HG02885 (cell line): ENCODE results near the gene ZNF79.
A peak's percentile ranks its signal among the peaks of the same experiment; 100 is the strongest.

ENCODE experiments used
- ATAC-seq: cut with Tn5 transposase; IDR thresholded peaks from one replicate; pipeline ENCODE4 v1.9.1; 2021; ENCODE audit warnings: mild to moderate bottlenecking; ENCODE audit not compliant: unreplicated experiment, poor library complexity

Gene ZNF79

DNA sequence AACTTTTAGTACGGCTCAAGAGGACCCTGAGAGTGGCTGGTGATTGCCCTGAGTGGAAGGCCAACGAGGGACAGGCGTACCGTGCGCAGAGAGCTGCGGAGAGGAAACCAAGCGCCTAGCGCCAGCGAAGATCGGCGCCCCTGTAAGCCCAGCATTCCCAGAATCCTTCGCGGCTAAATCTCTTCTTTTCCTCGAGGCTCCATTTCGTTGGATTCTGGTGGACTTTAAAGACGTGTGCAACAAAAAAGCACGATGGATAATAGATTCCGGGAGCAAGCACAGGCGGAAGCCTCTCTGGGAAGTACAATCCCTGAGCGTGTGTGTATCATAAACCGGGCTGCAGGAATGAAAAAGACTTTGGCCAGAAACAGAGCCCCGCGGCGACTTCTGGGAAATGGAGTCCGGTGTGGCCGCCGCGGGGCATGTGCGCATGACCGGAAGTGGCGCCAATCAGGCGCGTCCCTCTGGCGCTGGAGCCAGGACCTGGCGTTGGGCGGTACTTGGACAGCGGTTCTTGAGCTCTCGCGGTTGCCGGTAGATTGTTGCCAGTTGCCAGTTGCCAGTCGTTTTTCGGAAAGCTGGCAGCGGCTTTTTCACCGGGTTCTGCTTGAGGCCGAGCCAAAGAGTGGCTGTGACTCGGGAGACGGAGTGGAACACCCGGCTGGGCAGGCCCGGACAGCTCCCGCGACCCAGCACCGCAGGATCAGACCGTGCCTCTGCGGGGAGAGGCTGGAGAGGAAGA, at the start of gene ZNF79:
TSS of gene ZNF79 (plus strand) at position 449 of the 742 bp plus-strand sequence. CDS start 406 bp downstream, outside the sequence.
- peak; percentile 85 for ATAC-seq

DNA sequence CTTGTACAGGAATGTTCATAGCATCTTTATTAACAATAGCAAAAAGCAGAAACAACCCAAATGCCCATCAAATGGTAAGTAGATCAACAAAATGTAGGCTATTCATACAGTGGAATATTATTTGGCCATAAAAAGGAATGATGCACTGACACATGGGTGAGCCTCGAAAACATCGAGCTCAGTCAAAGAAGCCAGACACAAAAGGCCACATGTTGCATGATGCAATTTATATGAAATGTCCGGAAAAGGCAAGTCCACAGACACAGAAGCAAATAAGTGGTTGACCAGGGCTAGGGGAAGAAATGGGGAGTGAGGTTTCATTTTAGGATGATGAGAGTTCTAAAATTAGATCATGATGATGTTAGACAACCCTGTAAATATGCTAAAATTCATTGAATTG, 43.7 kb upstream of the ZNF79 start:
- ATAC-seq, result no peak

GRCh38 chr9:127382541-127382940, 41.6 kb upstream of the ZNF79 start:
- no peak for ATAC-seq

GRCh38 chr9:127384016-127384730, 40.0 kb upstream of the ZNF79 start:
- ATAC-seq, result no peak

DNA sequence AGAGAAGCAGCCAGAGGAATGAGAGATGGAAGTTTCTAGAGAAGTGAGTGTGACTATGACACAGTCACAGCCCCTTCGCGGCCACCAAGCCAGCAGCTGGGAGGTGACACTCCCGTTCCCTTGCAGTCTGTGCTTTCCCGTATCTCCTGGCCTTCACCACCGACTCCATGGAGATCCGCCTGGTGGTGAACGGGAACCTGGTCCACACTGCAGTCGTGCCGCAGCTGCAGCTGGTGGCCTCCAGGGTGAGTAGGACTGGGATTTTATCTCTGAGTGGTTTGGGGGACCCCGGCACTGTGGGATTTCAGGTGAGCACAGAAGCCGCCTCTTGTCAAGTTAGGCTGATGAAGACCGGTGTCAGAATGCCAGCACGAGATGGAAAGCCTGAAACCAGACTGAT, 39.3 kb upstream of the ZNF79 start:
- no peak for ATAC-seq

- ATAC-seq, result no peak
Measured at GRCh38 chr9:127386249-127386648, 37.9 kb upstream of the ZNF79 start.

GRCh38 chr9:127386981-127387380, 37.2 kb upstream of the ZNF79 start:
- ATAC-seq, result no peak

DNA sequence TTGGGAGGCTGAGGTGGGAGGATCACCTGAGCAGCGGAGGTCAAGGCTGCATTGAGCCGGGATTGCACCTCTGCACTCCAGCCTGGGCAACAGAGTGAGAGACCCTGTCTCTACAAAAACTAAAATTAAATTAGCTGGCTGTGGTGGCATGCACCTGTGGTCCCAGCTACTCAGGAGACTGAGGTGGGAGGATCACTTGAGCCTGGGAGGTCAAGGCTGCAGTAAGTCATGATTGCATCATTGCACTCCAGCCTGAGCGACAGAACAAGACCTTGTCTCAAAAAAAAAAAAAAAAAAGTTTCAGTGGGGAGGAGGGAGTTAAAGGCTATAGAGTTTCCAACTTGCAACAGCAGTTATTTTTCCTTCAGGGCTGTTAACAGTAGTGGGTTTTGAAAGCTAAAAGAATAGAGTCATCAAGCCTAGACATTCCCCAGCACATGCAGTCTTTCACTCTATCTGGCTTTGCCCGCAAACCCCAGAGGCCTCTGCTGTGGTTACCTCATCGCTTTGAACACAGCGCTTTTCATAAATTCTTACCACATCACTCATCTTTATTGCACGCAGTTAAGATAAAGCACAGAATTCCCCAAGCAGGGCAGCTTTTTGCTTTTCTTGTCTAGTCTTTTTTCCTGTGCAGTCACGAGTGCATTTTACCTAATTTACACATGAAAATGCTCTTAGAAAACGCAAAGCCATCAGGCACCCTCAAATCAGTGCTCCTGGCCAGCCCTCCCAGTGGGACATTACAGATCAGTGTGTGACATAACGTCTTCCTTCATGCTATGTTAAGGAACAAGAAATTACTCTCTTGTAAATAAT, 35.9 kb upstream of the ZNF79 start:
- ATAC-seq, result peak; percentile 91

DNA sequence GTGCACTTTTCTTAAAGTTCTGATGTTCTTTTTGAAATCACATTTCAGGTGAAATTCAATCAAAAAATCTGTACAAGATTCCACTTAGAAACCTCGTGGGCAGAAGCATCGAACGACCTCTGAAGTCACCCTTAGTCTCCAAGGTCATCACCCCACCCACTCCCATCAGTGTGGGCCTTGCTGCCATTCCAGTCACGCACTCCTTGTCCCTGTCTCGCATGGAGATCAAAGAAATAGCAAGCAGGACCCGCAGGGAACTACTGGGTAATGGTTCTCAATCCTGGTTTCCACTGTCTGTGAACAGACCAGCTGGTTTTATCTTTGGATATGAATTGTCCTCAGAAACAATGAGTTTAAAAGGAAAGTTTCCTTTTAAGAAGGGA, 35.3 kb upstream of the ZNF79 start:
- peak; percentile 15 for ATAC-seq

GRCh38 chr9:127389381-127390247, 34.6 kb upstream of the ZNF79 start:
- ATAC-seq, result no peak

DNA sequence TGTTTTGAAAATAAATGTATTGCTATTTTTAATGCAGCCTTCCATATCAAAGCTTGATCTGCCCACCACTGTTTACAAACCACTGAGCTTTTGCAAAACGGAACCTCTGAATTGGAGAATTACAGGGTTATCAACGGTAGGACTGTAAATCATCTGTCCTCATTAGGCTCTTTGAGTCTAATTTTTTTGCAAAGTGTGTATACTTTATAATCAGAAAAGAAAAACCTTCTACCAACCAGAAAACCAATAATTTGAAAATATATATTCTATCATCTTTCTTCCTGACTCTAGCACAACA, 34.0 kb upstream of the ZNF79 start:
- ATAC-seq, result no peak

DNA sequence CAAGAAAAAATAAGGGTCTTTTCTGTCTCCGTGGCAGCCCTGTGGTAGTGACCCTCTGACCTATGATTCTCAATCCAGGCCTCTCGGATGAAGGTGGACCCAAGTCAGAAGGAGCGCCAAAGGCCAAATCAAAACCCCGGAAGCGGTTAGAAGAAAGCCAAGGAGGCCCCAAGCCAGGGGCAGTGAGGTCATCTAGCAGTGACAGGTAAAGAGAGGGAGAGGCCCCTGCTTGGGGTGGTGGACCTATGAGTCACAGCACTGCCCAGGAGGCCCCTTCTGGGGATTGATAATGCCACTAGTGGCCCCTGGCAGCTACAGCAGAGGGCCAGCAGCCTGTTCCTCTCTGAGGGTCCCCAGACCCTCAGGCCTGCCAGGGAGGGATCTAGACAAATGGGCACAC, 33.6 kb upstream of the ZNF79 start:
- ATAC-seq, result no peak

GRCh38 chr9:127392166-127392565, 32.0 kb upstream of the ZNF79 start:
- no peak for ATAC-seq

- ATAC-seq, result no peak
Measured at GRCh38 chr9:127392976-127393375, 31.2 kb upstream of the ZNF79 start.

DNA sequence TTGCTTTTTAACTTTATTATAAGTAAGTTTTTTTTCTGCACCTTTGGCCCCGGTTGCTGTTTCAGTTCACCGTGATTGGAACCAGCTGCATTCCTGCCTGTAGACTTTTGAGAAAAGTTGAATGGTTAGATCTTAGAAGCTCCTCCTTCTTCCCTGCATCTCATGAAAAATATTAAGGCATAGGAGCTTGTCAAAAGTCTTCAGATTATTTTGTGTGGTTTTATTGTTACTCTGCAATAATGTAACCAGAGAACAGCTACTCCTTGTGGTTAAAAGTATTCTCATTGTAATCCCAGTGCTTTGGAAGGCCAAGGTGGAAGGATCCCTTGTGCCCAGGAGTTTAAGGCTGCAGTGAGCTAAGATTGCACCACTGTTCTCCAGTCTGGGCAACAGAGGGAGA, 30.5 kb upstream of the ZNF79 start:
- ATAC-seq, result no peak

DNA sequence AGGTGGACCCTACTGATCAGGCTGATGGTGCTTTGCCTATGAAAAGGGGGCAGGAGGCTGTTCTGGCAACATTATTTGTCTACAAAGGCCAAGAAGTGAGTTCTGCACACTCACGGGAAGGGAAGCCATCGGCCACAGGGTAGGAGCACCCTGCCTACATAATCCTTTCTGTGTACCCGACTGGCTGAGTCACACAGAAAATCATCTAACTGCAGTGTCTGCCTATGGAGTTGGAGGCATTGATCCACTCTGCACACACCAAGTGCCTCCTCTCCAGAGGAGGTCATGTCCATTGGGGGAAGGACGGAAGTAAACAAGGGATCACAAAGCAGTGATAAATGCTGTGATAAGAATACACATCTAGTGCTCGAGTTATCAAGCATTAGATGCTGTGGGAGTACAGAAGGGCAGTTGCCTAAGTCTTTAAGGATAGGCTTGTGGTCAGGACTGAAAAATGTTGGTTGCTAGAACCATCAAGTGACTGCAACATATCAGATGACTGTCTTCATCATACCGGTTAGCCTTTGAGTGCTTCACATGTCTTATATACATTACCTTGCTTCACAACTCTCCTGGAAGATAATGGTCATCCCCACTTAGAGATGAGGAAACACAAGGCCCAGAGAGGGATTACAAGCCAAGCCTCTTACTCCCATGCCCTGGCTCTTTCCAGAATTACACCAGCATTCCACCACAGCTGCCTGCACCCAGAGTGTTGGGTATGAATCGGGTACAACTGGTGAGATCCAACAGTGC, 28.5 kb upstream of the ZNF79 start:
- no peak for ATAC-seq

GRCh38 chr9:127396253-127396807, 27.9 kb upstream of the ZNF79 start:
- no peak for ATAC-seq

GRCh38 chr9:127396808-127397645, 27.2 kb upstream of the ZNF79 start, which contains the start of gene SLC2A8:
Gene SLC2A8 (plus strand): TSS chr9:127397169. CDS start chr9:127397231, 62 bp downstream.
- peak; percentile 94 for ATAC-seq
